ENCODE results near the gene TBCK.

The TBCK gene

GRCh38 chr4:106362086-106362825 is 46.2 kb upstream of the TBCK start:
- Histone ChIP-seq H3K9me2 (ENCODE audit: low read depth, low read length) (no peaks in the 10 kb centered on the region), H3K27me3 (ENCODE audit: insufficient read depth, low read length) (no peaks in the 10 kb centered on the region), H3K4me2 (ENCODE audit: low read length) (no peak overlapping the region), H3F3A (ENCODE audit: insufficient read depth, low read length) (no peaks in the 10 kb centered on the region), H3K9ac (ENCODE audit: low read length) (no peak overlapping the region), H3K4me1 (ENCODE audit: insufficient read depth, low read length, severe bottlenecking) (no peaks in the 10 kb centered on the region), H3K9me3 (ENCODE audit: low read length) (no peaks in the 10 kb centered on the region), H3K27ac (ENCODE audit: low read depth, low read length, poor library complexity, severe bottlenecking) (no peak overlapping the region), H3K4me3 (ENCODE audit: low read depth, low read length, poor library complexity, severe bottlenecking) (no peak overlapping the region), H4K20me1 (ENCODE audit: insufficient read depth, low read length) (no peaks in the 10 kb centered on the region), H3K36me3 (ENCODE audit: insufficient read depth, low read length) (no peaks in the 10 kb centered on the region), H2AFZ (ENCODE audit: low read length) (no peak overlapping the region), H3K79me2 (ENCODE audit: insufficient read depth, low read length) (no peaks in the 10 kb centered on the region)
- TF ChIP-seq CTCF (IDR thresholded peaks at IDR 0.05; ENCODE audit: low read length) (no peak), EZH2 (IDR thresholded peaks at IDR 0.05; ENCODE audit: borderline replicate concordance, low read length) (no peak)

- H4K20me1 ChIP-seq (ENCODE audit: insufficient read depth, low read length): no peaks in the 10 kb centered on the region
- H3K9ac ChIP-seq (ENCODE audit: low read length): no peak overlapping the region
- H3K4me3 ChIP-seq (ENCODE audit: low read depth, low read length, poor library complexity, severe bottlenecking): no peak overlapping the region
- no peak overlapping the region for H3K27ac ChIP-seq (ENCODE audit: low read depth, low read length, poor library complexity, severe bottlenecking)
- H3K9me2 ChIP-seq (ENCODE audit: low read depth, low read length): no peaks in the 10 kb centered on the region
- TF ChIP-seq CTCF (IDR thresholded peaks at IDR 0.05; ENCODE audit: low read length) (no peak), EZH2 (IDR thresholded peaks at IDR 0.05; ENCODE audit: borderline replicate concordance, low read length) (no peak)
- H3K9me3 ChIP-seq (ENCODE audit: low read length): no peaks in the 10 kb centered on the region
- no peaks in the 10 kb centered on the region for H3K36me3 ChIP-seq (ENCODE audit: insufficient read depth, low read length)
- no peaks in the 10 kb centered on the region for H3K79me2 ChIP-seq (ENCODE audit: insufficient read depth, low read length)
- no peaks in the 10 kb centered on the region for H3K27me3 ChIP-seq (ENCODE audit: insufficient read depth, low read length)
- H3F3A ChIP-seq (ENCODE audit: insufficient read depth, low read length): no peaks in the 10 kb centered on the region
- no peak overlapping the region for H3K4me2 ChIP-seq (ENCODE audit: low read length)
- no peaks in the 10 kb centered on the region for H3K4me1 ChIP-seq (ENCODE audit: insufficient read depth, low read length, severe bottlenecking)
- H2AFZ ChIP-seq (ENCODE audit: low read length): no peak overlapping the region
Measured at GRCh38 chr4:106358899-106359298, 42.9 kb upstream of the TBCK start.

GRCh38 chr4:106355193-106355592 is 39.2 kb upstream of the TBCK start:
- H4K20me1 ChIP-seq (ENCODE audit: insufficient read depth, low read length): no peaks in the 10 kb centered on the region
- H3F3A ChIP-seq (ENCODE audit: insufficient read depth, low read length): no peaks in the 10 kb centered on the region
- no peaks in the 10 kb centered on the region for H3K79me2 ChIP-seq (ENCODE audit: insufficient read depth, low read length)
- no peaks in the 10 kb centered on the region for H3K9me2 ChIP-seq (ENCODE audit: low read depth, low read length)
- no peaks in the 10 kb centered on the region for H3K9me3 ChIP-seq (ENCODE audit: low read length)
- TF ChIP-seq CTCF (IDR thresholded peaks at IDR 0.05; ENCODE audit: low read length) (no peak), EZH2 (IDR thresholded peaks at IDR 0.05; ENCODE audit: borderline replicate concordance, low read length) (no peak)
- no peak overlapping the region for H2AFZ ChIP-seq (ENCODE audit: low read length)
- H3K27me3 ChIP-seq (ENCODE audit: insufficient read depth, low read length): no peaks in the 10 kb centered on the region
- H3K36me3 ChIP-seq (ENCODE audit: insufficient read depth, low read length): no peaks in the 10 kb centered on the region
- no peak overlapping the region for H3K9ac ChIP-seq (ENCODE audit: low read length)
- H3K4me1 ChIP-seq (ENCODE audit: insufficient read depth, low read length, severe bottlenecking): no peaks in the 10 kb centered on the region
- H3K4me2 ChIP-seq (ENCODE audit: low read length): no peak overlapping the region
- H3K27ac ChIP-seq (ENCODE audit: low read depth, low read length, poor library complexity, severe bottlenecking): no peak overlapping the region
- no peak overlapping the region for H3K4me3 ChIP-seq (ENCODE audit: low read depth, low read length, poor library complexity, severe bottlenecking)
